Measurements from ENCODE around the gene ZGPAT.
"Not testable (repeated sequence)": the region's sequence is repeated elsewhere in the genome, so short reads cannot be mapped to it uniquely, and the experiment has no call there.

Gene ZGPAT

DNA sequence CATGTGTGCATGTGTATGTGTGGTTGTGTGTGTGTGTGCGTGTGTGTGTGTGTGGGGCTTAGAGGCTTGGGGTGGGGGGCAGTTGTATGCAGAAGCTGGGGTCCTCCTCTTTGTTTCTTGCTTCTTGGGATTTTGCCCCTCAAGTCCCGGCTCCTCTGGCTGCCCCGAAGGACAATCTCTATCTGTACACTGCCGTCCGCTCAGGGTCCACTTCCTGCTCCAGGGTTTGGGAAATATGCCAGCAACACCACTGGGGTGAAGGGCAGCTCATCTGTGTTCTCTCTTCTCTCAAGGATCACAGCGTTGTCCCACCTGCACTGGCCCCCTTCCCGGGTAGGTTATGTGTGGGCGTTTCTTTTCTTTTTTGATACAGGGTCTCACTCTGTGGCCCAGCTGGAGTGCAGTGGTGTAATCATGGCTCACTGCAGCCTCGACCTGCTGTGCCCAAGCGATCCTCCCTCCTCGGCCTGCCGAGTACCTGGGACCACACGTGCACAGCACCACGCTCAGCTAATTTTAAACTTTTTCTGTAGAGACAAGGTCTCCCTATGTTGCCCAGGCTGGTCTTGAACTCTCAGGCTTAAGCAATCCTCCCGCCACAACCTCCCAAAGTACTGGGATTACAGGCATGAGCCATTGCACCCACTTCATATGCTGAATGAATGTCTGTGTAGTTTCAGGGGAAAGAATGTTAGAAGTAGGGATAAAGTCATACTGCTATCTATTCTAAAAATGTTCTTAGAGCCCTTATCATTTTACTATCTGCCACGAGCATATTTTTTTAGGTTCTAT lies 57.4 kb downstream of the ZGPAT start:
- DNase-seq (ENCODE audit: low spot score): no peak

DNA sequence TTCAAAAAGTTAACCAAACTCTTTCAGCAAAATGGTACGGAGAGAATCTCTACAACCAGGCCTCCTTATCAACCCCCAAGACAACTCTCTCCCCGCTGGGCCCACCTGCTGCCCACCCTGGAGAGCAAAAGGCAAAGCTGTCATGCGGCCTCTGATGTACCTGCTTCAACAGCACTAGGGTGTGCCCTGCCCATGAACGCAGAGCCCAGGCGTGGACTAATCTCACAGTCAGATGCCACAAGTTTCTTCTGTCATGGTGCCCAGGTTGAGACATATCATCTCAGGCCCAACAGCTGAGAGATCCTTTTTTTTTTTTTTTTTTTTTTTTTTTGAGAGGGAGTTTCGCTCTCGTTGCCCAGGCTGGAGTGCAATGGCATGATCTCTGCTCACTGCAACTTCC lies 58.1 kb downstream of the ZGPAT start:
- DNase-seq (ENCODE audit: low spot score): no peak

DNA sequence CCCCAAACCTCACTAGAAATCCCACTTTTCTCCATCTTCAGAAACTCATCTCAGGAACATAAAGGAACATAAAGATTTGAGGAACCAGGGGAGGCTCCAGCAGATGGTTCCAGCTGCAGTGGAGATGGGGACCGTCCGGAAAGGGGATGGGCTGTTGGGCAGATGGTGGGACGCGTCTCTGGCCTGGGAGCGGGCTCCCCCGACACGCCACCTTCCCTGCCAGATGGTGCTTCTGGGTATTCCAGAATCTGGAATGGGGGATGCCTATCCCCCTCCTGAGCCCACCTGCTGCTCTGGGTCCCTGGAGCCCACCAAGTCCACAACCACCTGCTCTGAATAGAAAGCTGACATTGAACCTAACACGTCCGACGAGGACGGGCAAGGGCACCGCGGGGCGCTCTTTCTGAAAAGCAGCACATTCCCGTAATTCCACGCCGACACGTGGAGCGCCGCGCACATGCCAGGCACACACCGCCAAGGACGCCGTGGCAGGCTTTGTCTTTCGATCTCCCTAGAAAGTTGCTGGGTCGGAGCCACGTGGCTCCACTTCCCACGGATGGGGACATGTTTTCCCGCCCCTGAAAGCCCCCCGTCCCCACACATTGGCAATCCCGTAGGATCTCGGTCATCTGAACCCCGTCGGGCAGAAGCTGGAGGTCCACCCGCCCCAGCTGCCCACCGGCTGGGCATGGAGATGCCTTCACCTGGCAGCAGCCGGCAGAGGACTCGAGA lies 59.0 kb downstream of the ZGPAT start:
- DNase-seq (ENCODE audit: low spot score): no peak

DNA sequence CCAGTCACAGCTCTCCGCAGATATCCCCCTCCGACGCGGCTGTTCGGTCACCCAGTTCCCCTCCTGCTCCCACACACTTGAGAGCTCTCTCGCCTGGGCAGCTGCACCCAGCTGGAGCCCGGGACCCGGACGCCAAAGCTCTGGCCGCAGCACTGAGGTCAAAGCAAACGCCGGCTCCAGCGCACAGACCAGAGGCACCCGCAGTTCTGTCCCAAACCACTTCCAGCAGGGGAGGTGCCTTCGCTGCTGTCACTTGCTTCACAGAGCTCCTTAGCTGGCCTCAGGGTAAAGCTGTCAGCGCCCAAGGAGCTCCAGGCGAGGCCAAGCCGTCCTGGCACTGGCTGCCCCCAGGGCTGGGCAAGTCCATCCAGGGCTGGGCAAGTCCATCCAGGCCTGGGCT lies 59.6 kb downstream of the ZGPAT start:
- no peak for DNase-seq (ENCODE audit: low spot score)

DNA sequence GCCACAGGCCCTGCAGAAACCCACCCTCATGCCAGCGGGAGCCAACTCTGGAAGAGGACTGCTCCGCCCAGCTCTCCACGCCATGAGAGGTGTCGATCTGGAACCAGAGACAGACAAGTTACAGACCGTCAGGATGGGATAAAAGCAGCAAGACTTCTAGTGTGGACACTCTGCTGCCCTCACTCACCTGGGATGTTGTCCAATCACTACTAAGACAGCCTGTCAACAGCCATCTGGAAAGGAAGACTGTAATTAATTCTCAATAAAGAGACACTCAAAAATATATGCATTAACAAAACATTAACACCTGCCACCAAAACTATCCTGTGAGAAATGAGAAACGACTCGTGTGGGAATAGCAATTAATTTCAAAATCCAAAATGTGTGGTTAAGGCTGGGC lies 60.0 kb downstream of the ZGPAT start:
- no peak for DNase-seq (ENCODE audit: low spot score)

DNA sequence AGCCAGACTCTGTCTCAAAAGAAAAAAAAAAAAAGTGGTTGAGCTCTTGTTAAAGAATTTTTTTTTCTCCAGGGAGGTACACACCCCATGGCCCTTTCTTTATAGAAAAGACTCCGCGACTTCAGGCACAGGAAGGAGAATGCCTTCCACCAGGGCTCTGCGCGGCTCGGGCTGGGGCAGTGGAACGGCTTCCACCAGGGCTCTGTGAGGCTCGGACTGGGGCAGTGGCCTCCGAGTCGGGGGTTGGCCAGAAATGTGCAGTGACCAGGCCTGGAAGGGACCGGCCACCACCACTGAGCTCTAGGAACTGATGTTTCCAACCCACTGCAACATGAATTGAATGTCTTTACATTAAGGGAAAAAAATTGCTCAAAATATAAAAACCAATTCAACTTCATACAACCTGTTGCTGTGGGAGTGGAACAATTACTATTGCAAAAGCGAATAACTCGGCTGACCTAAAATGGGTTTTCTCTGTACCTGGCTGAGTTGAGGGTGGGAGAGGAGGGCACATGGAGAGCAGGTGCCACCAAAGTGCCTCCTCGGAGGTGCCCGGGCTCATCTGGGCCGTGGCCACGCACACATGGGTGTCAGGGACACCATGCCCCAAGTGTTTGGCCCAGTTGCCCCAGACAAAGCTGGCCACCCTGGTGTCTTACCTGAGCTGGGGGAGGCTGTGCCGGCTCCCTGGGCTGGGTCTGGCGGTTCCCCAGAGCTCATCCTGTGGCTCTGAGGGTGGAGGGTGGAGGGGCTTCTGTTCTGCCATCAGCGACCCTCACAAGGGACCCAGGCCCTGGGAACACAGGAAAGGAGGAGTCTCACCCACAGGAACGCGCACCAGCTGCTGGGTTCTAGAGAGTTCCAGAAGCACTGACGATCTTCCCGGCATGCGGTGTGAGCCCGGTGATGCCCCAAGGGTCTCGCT lies 61.0 kb downstream of the ZGPAT start:
- no peak for DNase-seq (ENCODE audit: low spot score)

DNA sequence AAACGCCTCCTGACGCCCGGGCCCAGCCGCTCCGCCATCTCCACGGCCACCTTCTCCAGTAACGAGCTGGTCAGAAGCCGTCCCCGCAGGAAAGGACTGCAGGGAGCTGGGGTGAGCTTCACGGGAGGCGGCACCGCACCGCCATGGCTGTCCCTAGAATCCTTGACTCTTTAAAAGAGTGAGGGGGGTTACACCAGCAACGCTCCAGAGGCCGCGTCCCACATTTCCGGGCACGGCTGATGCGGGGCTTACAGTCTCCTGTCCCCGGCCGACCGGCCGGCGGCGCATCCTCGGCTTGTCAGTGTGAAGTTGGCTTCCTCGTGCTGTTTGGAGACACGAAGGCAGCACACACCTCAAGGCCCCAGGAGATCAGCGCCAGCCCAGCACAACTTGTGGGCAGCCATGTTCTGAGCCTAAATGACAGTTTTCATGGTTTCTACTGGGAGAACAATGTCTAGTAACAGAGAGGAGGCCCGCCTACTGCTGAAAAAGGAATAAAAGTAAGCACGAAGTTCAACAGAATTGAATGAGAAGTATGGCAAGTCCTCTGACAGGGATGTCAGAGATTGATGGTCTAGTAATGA lies 62.1 kb downstream of the ZGPAT start:
- no peak for DNase-seq (ENCODE audit: low spot score)

DNA sequence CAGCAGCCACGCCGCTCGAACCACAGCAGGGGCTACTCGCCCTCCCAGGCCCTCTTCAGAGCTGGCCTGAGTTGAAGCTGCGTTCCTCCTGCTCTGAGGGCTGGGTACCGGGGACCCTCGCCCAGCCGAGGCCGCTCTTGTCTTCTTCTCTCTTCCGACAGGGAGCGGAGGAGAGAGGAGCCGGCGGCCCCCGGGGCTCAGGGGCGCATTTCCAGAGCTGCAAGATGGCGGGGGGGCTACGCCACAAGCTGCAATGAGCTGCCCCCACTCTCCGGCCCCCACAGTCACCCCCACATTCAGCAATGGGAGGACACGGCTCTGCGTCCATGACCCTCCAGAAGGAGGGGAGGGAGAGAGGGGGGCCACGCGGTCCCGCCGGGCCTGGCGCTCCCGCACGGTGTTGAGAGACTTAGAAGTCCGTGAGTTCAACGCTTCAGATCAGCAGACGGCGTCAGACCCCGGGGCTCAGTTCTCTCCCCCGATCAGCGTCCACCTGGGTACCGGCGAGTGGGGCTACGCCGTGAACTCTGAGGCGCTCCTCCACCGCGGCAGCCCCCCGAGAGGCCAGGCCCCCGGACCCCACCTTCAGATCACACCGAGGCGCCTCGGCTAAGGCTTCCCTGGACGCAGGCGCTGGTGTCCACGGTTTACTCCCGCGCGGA lies 63.3 kb downstream of the ZGPAT start:
- DNase-seq (ENCODE audit: low spot score): no peak

DNA sequence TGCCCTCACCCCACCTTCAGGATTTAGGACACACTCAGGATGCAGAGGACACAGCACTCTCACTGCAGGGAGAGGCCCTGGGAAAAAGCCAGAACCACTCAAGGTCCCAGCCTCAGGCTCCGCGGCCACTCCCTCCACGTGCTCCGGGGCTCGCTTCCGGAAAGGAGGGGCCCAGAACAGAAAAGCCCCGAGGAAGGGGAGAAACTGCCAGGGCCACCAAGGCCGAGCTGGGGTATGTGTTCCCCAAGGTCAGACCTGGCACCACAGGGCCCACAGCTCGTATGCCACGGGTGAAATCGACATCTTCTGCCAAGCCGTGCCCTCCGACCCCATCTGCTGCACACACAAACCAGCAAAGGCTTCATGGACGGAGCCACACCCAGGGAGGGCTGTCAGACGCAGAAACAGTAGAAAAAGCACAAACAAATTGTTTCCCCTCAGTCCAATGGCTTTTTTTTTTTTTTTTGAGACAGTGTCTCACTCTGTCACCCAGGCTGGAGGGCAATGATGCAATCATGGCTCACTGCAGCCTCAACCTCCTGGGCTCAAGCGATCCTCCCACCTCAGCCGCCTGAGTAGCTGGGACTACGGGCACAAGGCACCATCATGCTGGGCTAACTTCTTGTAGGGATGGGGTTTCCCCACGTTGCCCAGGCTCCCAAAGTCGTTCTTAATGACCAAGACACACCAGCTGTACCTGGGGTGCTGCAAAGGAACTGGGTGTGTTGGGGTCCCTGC lies 65.1 kb downstream of the ZGPAT start:
- no peak for DNase-seq (ENCODE audit: low spot score)

DNA sequence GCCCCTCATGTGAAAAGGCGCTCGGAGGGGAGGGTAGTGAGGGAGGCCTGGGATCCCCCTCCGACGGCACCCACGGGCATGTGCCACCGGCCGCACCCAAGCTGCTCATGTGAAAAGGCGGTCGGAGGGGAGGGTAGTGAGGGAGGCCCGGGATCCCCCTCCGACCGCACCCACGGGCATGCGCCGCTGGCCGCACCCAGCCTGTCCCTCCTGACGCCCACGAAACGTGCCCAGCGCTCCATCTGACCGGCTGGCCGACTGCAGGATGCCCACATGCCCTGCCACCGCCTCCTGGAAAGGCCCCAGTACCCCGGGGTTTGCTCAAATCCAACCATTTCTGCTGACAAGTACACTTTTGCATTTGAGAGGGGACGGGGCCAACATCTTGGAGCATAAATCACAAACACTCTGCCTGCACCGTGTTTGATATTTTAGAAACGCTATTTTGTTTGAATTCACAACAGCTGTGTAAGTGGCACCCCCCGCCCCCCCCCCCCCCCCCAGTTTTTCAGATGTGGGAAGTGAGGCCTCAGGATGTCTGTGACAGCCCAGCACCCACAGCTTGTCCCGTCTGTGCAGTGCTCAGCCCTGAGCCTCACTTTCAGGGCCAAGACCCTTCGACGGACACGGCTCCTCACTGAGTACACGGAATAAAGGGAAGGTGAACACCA lies 65.9 kb downstream of the ZGPAT start:
- no peak for DNase-seq (ENCODE audit: low spot score)

DNA sequence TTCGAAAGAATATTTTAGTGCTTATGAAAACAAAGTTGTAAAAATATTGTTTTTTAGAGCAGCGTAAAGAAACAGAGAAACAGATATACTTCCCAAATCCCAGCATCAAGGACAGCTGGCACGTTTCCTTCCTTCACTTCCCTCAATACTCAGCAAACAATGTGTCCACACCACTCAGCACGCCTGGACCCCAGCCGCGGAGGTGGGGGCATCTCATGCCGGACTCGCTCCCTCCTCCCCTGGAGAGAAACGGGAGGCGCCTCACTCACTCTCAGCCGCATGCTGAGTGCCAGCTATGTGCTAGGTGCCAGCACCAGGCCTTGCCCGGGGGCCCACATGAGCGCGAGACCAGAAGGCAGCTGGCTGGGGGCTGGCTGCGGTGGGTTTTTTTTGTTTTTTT lies 66.5 kb downstream of the ZGPAT start:
- DNase-seq (ENCODE audit: low spot score): no peak

DNA sequence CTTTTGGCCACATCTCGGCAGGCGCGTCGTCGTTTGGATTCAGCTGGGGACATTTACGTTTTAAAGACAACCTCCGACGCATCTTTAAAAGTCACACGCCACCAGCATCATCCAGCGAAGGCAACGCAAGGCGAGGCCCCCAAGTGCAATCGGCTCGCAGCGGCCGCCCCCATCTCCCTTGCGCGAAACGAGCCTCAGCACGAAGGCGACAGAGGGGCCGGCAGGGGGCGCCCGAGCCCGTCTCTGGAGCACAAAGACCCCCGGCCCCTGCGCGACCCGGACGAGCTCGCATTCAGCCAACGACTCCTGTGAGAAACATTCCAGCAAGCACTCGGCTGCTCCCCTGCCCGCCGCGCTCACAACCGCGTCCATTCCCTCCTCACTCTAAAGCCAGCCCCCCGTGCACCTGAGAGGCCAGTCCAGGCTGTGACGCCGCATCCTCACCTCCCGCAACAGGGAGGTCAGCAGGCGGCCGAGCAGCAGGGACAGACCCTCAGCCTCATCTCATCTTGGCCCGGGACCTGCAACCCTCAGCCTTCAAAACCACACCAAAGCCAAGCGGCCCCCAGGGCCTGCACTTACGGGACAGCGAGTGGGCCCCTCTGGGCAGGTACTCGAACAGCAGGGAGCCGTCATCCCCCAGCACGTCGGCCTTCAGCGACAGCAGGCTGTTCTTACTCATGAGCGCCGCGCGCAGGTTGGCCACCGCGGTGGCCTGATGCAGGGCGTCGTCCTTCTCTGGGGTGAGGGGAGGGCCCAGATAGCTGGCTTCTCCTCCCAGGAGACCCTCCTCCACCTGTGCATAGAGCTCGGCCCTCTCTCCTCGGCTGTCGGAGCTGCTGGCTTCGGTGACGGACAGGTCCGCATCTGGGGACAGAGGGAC lies 67.5 kb downstream of the ZGPAT start:
- DNase-seq (ENCODE audit: low spot score): peak; percentile 86

DNA sequence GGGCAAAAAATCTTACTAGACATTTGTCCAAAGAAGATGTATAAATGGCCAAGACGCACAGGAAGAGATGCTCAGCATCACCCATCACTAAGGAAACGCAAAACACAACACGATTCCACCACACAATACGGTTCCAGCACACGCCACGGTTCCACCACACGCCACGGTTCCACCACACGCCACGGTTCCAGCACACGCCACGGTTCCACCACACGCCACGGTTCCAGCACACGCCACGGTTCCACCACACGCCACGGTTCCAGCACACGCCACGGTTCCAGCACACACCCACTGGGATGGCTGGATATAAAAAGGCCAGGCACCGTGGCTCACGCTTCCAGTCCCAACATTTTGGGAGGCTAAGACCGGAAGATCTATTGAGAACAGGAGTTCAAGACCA lies 69.0 kb downstream of the ZGPAT start:
- not testable (repeated sequence) for DNase-seq (ENCODE audit: low spot score)

DNA sequence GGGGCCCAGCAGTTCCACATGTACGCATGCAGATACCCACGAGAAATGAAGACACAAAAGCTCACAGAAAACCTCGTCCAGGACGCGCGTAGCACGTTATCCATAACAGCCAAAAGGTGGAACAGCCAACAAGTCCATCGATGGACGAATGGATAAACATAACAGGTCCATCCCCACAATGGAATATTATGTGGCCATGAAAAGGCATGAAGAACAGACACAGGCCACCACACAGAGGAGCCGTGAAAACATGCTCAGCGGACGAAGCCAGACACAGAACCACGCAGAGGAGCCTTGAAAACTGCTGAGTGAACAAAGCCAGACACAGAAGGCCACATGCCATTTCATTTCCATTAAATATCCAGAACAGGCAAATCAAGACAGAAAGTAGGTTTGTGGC lies 69.8 kb downstream of the ZGPAT start:
- DNase-seq (ENCODE audit: low spot score): no peak

DNA sequence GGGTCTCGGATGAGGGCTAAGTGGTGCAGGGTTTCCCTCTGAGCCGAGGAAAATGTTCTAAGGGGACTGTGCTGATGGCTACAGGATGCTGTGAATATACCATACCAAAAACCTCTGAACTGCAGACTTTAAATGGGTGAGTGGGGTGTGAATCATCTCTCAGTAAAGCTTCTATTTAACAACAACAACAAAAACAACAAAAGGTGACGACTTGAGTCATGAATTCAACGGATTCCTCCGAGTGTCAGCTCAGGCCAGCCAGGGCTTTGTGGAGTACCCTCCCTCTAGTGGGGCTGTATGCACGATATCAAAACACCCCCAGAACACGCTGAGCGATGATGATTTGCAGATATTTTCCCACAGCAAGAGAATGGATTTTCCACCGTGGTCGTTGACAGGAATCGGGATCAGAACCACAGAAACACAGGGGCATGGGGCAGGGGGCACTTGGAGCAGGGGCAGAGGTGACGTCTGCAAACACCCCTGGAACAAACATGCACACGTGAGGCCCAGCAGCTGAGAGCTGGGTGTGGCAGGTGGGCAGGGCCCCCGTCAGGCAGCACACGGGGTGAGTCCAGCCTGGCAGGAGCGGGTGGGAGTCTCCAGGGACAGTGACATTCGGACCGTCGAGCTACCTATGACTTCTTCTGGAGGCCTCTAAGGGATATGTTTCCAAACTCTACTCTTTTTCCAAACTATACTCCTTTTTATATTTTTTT lies 70.4 kb downstream of the ZGPAT start:
- DNase-seq (ENCODE audit: low spot score): no peak

DNA sequence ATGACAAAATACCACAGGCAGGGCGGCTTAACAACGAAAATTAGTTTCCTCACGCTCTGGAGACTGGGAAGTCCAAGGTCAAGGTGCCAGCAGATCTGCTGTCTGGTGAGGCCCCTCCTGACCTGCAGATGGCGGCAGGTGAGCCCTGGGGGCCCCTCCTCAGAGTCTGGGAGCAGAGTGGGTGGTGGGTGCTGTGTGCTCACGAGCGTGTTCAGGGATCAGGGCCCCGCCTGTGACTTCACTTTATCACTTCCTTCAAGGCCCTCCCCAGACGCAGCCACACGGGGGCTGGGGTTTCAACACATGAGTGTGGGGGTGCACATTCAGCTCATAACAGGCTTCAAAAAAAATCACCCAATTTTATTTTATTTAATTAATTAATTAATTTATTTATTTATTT lies 71.0 kb downstream of the ZGPAT start:
- DNase-seq (ENCODE audit: low spot score): no peak

DNA sequence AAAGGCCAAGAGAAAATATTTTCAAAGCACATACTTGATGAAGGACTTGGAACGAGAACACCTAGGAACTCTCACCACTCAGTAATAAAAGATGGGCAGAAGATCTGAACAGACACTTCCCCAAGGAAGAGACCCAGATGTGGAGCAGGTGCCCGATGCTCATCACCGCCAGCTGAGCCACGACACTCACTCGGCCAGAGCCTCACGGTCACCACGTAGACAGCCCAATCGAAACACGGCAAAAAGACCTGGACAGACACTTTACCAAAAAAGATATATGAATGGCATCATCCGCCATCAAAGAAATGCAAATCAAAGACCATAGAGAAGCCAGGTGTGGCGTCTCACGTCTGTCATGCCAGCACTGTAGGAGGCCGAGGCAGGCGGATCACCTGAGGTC lies 73.3 kb downstream of the ZGPAT start:
- DNase-seq (ENCODE audit: low spot score): no peak

DNA sequence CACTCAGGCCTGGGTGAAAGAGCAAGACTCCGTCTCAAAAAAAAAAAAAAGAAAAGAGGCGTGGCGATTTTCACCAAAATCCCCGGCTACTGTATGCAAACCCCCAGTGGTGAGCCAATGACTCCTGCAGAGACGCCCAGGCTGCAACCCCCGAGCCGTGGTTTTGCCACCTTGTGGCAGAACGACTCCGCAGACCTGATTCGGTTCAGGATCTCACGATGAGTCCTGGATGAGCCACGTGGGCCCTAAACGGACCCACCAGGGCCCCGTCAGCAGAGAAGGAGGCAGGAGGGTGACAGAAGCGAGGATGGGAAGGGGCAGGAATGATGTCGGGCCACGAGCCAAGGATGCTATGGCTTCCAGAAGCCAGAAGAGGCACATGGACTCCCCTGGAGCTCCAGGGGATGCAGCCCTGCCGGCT lies 74.2 kb downstream of the ZGPAT start:
- DNase-seq (ENCODE audit: low spot score): peak; percentile 56
